ENCODE data around the gene SLC43A3.

SLC43A3 gene

DNA sequence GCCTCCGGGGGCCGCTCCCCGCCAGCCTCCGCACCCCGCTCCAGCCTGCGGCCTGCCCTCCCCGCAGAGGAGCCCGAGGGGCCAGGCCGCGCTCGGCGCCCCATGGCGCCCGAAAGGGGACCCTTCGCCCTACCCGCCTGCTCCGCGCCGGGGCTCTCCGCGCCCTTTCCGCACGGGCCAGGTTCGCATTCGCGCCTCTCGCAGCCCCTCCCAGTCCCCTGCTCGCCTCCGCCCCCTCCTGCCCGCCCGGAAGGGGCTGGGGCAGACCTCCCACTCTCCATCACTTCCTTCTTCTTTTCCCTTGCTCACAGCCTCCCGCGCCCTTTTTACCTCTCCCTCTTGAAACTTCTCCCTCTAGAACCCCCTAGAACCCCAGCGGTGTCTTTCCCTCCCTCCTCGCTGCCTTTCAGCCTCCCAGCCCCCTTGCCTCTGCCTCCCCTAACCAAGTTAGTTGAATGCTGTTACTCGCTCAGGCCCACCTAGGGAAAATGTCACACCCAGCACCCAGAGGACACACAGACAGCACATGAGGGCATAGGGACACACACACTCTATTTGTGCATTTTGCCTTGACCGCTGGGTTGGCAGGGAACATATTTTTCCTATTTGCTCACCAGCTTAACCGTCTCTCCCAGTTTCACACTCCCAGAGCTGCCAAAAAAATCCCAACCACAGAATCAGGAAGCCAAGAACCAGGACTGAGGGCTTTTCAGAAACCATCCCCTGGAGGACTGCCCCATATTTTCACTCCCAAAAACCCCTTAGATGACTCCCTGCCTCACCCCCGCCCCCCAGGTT is at the start of gene SLC43A3:
SLC43A3 (minus strand) TSS at position 193 of the 798 bp plus-strand sequence. CDS start 949 bp downstream, outside the sequence.
- DNase-seq (ENCODE audit: low read depth, low spot score) = peak; percentile 86
- TF ChIP-seq CTCF (IDR thresholded peaks at IDR 0.05; ENCODE audit: low read depth, low read length) = no peak
- H3K4me3 ChIP-seq (ENCODE audit: low read depth, low read length) = peak within 1 kb of the TSS; percentile 45
- in situ Hi-C loops (cut with HindIII; ENCODE audit: low sequenced_read_pairs) = no loop called here

DNA sequence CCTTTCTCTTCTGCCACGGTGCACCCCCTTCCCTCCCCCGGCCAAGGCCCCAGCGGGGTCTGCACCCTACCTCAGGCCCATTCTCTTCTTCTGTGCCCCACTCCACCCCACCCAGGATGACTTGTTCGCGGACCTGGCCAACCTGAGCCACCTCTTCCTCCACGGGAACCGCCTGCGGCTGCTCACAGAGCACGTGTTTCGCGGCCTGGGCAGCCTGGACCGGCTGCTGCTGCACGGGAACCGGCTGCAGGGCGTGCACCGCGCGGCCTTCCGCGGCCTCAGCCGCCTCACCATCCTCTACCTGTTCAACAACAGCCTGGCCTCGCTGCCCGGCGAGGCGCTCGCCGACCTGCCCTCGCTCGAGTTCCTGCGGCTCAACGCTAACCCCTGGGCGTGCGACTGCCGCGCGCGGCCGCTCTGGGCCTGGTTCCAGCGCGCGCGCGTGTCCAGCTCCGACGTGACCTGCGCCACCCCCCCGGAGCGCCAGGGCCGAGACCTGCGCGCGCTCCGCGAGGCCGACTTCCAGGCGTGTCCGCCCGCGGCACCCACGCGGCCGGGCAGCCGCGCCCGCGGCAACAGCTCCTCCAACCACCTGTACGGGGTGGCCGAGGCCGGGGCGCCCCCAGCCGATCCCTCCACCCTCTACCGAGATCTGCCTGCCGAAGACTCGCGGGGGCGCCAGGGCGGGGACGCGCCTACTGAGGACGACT is 49.3 kb upstream of the SLC43A3 start:
- DNase-seq (ENCODE audit: low read depth, low spot score) = no peak
- no peak overlapping the region for H3K4me3 ChIP-seq (ENCODE audit: low read depth, low read length)
- in situ Hi-C loops (cut with HindIII; ENCODE audit: low sequenced_read_pairs) = no loop called here
- no peak for TF ChIP-seq CTCF (IDR thresholded peaks at IDR 0.05; ENCODE audit: low read depth, low read length)

DNA sequence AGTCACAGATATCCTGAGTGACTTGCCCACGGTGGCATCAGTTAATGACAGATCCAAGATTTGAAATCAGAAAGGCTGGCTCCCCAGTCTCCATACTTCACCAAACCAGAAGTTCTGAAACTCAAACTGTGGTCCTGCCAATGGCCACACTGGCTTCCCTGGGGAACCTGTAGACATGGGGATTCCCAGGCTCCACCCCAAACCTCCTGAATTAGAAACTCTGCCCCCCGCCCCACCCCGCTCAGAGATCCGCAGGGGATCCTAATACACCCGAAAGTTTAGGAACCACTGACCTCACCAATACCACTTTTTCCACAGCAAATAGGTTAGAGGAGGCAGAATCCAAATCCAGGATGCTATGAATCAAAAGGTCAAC is 48.7 kb upstream of the SLC43A3 start:
- no peak overlapping the region for H3K4me3 ChIP-seq (ENCODE audit: low read depth, low read length)
- DNase-seq (ENCODE audit: low read depth, low spot score) = no peak
- in situ Hi-C loops (cut with HindIII; ENCODE audit: low sequenced_read_pairs) = no loop called here
- no peak for TF ChIP-seq CTCF (IDR thresholded peaks at IDR 0.05; ENCODE audit: low read depth, low read length)

DNA sequence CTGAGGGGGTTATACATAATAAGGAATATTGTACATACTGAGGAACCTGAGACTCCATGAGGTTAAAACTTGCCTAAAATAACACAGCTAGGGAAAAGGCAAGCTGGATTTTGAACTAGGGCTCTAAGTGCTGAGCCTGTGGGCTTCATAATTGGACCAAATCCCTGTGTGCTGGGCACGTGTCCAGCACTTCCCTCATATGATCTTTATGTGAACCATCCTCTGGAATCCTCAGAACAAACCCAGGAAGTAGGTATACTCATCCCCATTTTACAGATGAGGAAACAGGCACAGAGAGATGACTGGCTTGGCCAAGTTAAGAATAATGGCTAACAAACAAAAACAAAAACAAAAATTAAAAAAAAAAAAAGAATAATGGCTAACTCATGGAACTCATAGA is 48.3 kb upstream of the SLC43A3 start:
- DNase-seq (ENCODE audit: low read depth, low spot score) = no peak
- no peak overlapping the region for H3K4me3 ChIP-seq (ENCODE audit: low read depth, low read length)
- no peak for TF ChIP-seq CTCF (IDR thresholded peaks at IDR 0.05; ENCODE audit: low read depth, low read length)
- in situ Hi-C loops (cut with HindIII; ENCODE audit: low sequenced_read_pairs) = no loop called here

- no peak for TF ChIP-seq CTCF (IDR thresholded peaks at IDR 0.05; ENCODE audit: low read depth, low read length)
- H3K4me3 ChIP-seq (ENCODE audit: low read depth, low read length) = no peak overlapping the region
- in situ Hi-C loops (cut with HindIII; ENCODE audit: low sequenced_read_pairs) = no loop called here
Measured at GRCh38 chr11:57474803-57475115, 47.8 kb upstream of the SLC43A3 start.

DNA sequence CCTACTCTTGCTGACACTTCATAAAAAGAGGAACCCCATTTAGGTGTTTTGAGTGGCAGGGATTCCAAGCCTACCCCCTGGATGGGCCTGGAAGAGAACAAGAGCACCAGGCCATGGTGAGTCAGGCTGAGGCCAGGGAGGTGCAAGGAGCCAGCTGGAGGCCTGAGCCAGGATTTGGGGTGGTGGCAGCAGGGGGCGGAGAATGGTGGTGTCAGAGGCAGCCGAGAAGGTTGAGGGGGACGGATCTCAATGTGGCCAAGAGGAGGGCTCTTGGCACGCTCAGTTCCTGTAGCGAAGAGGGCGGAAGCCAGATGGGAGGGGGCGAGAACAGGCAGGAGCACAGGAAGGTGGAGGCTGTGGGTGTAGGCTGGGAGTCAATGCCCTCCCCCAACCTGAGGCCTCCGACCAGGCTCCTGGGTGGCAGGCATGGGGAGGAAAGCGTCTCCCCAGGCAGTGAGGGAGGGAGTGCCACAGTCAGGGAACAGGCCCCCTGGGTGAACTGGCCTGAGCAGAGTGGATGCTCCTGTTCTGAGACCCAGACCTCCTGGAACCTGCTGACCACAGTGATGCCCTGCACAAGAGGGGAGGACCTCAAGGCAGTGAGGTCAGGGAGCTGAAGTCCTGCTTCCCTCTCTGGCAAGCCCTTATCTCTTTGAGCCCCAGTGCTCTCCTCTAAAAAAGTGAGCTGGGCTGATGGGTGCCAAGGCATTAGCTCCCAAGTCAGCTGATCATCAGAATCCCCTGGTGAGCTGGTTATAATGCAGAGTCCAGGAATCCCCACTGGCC is 47.3 kb upstream of the SLC43A3 start:
- in situ Hi-C loops (cut with HindIII; ENCODE audit: low sequenced_read_pairs) = no loop called here
- no peak overlapping the region for H3K4me3 ChIP-seq (ENCODE audit: low read depth, low read length)
- DNase-seq (ENCODE audit: low read depth, low spot score) = no peak
- TF ChIP-seq CTCF (IDR thresholded peaks at IDR 0.05; ENCODE audit: low read depth, low read length) = no peak

More at GRCh38 chr11:57474803-57475115, 47.8 kb upstream of the SLC43A3 start:
- DNase-seq (ENCODE audit: low read depth, low spot score) = no peak

All from astrocyte of the spinal cord (primary cell).